Stimulated activated naive CD4-positive, alpha-beta T cell treated with Interleukin-2 at 50 U/mL for 16 hours (primary cell): Measurements from ENCODE around the gene ZNF471.
A peak's percentile ranks its signal among the peaks of the same experiment; 100 is the strongest.

ENCODE experiments used
- DNase-seq: peaks from one replicate; lab custom pipeline; 2025; lab: John Stamatoyannopoulos, UW

The ZNF471 gene

DNA sequence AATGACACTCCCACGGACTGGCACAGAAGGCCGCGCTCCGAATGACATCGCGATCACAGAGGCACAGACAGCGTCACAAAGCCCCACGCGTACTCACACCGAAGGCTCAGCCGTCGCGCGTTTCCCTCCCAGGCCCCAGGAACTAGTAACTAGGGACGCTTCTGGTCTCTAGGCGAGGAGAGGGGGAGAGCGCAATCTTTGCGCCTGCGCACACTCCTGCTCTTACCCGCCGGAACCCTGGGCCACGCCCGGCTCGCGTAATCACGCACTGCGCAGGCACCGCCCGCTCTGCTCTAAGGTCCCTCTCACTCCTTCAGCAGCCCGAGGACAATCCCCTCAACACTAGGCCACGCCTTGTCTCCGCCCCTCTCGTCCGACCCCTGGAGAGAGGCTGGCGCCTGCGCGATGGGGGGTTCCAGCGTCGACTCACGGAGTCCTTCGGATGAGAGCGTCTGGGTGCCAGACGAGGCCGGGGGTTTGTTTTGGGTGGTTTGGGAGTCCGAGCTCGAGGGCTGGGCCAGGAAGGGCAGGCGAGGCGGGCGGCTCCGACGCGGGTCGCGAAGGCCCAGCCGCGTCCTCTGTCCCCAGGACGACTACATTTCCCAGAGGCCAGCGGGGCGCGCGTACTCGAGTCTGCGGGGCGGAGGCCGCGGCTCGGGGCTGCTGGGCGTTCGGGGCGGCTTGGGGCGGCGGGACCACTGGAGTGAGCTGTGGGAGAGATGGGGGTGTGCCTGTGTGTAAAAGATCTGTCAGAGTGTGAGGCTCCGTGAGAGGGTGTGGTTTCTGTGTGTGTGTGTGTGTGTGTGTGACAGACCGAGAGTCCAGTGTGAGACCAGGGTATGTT lies at the start of gene ZNF471:
ZNF471 (plus strand) TSS at position 410 of the 844 bp plus-strand sequence. CDS start 3,717 bp downstream, outside the sequence.
- peak; percentile 76 for DNase-seq

DNA sequence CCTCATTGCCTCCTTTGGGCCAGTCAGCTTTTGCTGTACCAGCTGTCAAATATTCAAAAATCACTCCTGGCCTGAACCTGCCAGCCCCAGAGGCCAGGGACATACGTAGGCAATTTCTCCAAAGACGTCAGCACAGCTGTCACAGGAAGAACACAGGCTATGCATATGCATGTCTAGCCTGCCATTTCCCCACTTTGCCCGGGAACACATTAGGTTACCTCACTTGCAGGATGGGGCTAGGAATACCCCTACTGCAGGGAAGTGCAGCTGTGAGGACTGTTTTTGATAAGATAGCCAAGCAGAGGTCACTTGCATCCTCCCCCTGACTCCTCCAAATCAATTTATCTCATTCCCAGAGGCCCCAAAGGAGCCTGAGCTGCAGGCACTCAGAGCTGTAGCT lies 33.3 kb upstream of the ZNF471 start:
- no peak for DNase-seq

DNA sequence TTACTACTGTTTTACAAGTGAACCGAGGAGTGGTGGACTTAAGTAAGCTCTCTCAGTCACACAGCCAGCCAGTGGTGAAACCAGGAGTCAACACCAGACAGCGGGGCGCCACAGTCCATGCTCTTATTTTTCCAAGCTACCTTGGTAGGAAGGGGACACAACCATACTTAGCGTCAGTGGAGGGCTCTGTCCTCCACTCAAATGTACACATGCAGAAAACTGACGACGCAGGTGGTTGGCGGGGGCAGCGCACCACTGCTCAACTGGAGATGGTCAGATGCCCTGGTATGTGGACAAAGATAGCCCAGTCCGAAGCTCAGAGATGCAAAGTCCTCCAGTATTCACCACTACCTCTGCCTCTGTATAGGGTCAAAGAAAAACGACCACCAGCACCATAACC lies 31.6 kb upstream of the ZNF471 start:
- no peak for DNase-seq

DNA sequence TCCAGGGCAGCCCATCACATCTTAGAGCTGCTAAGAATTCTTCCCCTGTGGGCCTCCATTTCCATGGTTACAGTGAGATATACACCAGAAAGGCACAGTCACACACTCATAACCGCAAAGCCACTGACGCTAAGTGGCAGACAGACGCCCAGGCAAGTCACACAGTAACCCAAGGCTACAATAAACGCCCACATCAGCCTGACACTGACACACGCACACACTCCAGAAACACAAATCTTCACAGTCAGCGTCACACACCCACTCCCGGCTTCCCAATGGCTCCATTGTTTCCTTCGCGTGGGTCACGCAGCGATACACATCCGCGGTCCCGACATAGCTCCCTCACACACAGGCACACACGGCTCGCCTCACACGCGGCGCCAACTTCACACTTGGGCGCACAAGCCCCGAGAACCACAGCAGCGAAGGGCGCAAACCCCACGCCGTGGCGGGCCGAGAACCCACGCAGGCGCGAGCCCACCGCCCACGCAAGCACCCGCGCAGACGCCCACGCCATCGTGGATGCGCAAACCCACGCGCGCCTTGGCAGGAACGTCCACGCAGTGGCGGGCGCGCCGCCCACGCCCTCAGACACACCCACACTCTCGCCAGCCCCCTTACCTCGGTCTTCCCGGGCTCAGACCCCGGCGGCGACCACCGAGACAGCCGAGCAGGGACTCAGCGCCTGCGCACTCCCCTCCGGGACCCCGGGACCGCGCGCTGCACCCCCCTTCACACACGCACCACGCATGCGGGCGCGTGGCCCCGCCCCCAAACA lies 30.8 kb upstream of the ZNF471 start, which contains the start of gene ZNF667:
ZNF667 (minus strand) TSS at position 695 of the 778 bp plus-strand sequence. CDS start 14,975 bp downstream, outside the sequence.
- no peak for DNase-seq

DNA sequence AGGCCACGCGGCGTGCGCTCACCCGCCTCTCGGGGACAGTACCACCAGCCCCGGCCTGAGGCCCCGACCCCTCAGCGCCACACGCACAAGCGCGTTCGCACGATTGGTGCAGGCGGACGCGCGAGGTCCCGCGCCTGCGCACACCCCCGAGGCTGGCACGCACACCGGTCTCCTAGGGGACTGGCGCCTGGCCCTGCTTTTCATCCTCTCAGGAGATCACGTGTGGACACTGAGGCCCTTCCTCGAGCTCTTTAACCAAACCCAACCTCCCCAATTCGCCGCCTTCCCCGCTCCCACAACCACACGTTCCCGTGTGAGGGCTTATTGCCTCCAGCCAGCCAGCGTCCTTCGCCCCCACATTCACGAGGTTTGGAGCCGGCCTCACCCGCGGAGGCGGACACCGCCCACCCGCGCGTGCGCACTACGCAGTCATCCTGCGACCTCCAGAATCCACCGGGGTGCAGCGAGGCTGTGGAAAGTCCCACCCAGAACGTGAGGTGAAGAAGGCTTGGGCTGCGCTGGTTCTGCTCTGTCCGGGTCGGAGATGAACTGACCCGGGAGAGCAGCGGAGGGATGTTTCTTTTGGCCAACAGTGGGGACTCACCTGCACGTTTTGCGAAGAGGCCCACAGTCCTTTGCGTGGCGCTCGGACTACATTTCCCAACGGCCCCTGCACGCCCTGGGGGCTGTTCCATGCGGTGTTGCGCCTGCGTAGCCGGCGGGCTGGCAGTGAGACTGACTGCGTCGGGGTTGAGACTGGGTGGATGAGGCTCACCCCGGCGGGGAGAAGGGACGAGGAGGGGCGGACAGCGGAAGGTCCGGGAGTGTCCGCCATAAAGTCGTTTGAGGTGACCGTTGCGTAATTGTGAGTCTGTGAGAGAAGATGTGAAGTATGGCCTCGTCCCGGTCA lies 30.0 kb upstream of the ZNF471 start:
- no peak for DNase-seq

DNA sequence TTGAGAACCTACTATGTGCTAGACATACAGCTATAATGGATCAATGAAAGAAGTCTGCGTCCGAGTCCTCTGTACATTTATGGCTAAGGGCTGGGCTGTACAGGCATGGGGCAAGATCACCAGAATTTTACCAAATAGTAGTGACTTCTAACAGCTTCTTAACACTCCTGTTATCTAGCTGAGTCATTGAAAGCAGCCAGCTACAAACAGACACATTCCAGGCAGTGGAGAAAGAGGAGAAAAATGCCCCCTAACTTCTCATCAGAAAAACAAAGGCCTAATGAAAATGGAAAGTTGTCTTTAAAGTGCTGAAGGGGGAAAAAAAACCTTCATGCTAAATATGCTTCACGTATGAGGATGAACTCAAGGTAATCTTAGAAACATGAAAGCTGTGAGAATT lies 16.3 kb upstream of the ZNF471 start:
- no peak for DNase-seq

DNA sequence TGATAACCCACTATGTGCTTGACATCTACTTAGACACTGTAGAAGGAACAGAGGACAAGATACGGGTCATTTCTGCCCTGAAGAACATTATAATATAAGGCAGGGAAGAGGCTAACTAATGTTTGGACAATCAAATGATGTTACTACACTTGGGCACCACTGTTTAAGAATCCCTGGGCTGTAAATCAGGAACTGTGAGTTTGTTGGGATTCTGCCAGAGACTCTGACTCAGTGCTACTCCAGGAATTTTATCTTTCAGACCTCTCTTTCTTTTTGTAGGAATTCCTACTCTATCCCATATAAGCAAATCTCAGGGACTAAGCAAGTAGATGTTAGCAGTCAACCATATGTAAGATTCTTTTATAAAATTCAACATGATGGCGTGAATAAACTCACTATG lies 3.1 kb upstream of the ZNF471 start:
- DNase-seq = no peak

DNA sequence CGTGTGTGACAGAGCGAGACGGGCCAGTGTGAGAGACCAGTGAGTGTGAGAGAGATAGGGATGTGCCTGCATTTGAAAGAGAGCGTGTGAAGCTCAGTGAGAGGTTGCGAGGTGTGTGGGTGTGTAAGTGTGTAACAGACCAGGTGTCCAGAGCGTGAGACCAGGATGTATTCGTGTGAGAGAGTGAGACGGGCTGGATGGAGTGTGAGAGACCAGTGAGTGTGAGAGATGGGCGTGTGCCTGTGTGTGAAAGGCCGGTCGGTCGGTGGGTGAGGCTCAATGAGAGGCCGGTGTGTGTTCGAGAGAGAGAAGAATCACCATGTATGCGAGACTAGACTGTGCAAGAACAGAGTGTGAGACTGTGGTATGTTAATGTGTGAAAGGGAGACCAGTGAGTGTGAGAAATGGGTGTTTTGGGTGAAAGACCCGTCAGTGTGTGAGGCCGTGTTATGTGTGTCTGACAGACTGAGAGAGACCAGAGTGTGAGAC lies 679 bp downstream of the ZNF471 start:
- no peak for DNase-seq

DNA sequence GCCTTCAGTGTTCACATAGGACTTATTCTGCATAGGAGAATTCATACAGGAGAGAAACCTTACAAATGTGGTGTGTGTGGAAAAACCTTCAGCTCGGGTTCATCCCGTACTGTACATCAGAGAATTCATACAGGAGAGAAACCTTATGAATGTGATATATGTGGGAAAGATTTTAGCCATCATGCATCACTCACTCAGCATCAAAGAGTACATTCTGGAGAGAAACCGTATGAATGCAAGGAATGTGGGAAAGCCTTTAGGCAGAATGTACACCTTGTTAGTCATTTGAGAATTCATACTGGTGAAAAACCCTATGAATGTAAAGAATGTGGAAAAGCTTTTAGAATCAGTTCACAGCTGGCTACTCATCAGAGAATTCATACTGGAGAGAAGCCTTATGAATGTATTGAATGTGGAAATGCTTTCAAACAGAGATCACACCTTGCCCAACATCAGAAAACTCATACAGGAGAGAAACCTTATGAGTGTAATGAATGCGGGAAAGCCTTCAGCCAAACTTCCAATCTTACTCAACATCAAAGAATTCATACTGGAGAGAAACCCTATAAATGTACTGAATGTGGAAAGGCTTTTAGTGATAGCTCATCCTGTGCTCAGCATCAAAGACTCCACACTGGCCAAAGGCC lies 17.7 kb downstream of the ZNF471 start:
- no peak for DNase-seq

DNA sequence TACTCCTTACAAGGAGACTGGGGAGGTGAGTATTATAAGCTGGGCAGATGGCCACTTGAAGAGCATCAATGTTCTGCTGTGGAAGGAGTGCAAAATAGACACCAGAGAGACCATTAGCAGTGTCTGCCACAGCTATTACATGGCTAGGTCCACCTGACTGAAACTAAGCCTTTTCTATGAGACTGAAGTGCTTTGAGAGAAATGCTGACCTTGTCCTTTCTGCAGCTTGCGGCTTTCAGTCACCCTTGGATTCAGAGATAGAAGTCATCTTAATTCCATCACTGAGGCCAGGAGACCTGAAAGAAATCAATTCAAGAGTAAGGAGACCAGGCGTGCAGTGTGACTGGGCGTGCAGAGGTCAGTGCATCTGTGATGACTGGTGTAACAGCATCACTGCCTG lies 29.8 kb downstream of the ZNF471 start:
- DNase-seq = no peak

DNA sequence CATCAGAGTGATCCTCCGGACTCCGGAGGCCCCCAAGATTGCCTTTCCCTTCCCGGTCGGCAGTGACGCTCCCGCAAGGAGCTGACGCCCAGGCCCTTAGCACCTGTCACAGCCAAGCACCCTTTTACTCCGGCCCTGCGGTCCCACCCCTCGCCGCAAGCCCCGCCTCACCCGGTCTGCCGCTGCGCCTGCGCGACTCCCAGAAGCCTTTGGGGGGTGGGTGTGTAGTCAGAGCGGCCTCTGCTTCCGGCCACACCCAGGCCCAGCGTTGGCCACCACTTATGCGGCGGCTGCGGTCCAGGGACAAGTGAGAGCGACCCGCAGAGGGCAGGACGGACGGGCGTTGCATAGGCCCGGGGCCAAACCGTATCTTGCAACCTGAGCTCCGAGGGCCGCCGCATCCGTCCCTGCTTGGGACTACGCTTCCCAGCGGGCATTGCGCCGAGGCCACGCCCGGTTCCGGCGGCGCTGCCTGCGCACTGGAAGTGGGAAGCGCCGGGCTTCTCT lies 30.7 kb downstream of the ZNF471 start:
- DNase-seq = peak; percentile 86

DNA sequence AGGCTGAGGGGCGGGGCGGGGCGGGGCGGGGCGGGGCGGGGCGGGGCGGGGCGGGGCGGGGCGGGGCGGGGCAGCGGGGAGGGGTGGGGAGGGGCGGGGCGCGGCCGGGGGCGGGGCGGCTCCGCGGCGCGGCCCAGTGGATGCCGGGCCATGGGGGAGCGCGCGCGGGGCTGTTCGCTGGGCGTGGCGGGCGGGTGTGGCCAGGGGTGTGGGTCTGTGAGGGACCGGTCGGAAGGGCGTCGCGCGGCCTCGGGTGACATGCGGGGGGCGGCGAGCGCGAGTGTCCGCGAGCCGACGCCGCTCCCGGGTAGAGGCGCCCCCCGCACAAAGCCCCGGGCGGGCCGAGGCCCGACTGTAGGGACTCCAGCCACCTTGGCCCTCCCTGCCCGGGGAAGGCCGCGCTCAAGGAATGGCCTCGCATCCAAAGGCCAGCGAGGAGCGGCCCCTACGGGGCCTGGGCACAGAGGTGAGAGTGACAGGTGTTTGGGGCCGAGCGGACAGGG lies 31.2 kb downstream of the ZNF471 start, which contains the start of gene ZFP28:
ZFP28 (plus strand) TSS at position 188 of the 503 bp plus-strand sequence; CDS start at position 259, 71 bp downstream.
- DNase-seq = peak; percentile 84

DNA sequence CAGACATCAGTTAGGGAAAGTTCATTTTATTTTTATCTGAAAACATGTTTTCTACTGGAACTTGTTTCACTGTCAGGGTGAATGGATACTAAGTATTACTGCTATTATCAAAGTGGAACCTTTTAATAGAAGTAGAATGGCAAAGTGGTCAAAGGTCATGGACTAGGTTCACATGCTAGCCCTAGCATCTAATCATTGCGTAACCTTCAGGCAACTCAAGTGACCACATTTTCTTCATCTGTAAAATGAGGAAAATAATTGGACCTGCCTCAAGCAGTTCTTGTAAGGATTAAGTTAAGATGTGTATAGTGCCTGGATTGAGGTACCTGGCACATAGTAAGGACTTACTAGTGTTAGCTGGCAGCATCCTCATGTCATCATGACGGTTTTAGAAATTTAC lies 36.1 kb downstream of the ZNF471 start:
- no peak for DNase-seq

DNA sequence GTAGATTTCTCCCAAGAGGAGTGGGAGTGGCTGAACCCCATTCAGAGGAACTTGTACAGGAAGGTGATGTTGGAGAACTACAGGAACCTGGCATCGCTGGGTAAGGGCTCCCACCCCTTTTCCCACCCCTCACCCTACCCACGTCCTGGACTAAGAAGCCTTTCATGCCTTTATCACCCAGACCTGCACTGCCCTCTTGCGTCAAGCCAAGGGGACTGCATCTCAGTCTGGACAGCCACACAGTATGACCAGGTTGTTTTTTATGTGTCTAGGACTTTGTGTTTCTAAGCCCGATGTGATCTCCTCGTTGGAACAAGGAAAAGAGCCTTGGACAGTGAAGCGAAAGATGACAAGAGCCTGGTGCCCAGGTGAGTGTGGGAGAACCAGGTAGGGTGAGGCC lies 39.9 kb downstream of the ZNF471 start:
- DNase-seq = no peak

DNA sequence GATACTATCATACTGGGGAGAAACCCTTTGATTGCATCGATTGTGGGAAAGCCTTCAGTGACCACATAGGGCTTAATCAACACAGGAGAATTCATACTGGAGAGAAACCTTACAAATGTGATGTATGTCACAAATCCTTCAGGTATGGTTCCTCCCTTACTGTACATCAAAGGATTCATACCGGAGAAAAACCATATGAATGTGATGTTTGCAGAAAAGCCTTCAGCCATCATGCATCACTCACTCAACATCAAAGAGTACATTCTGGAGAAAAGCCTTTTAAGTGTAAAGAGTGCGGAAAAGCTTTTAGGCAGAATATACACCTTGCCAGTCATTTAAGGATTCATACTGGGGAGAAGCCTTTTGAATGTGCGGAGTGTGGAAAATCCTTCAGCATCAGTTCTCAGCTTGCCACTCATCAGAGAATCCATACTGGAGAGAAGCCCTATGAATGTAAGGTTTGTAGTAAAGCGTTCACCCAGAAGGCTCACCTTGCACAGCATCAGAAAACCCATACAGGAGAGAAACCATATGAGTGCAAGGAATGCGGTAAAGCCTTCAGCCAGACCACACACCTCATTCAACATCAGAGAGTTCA lies 46.7 kb downstream of the ZNF471 start:
- no peak for DNase-seq

DNA sequence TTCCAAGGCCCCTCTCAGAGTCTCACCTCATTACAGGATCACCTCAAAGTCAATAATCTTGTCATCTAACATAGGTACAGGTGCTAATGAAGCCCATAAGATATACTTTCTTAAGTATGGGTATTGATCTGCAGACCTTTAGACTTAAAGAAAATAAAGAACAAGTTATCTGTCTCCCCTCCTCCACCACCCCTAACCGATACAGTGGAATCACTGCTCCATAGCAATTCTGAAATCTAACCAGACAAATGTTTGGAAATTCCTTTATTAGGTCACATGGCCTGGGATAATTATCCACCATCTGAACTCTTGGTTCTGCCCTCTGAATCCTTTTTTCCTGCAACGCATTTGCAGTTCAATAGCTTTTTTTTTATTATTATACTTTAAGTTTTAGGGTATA lies 55.1 kb downstream of the ZNF471 start:
- DNase-seq = no peak

DNA sequence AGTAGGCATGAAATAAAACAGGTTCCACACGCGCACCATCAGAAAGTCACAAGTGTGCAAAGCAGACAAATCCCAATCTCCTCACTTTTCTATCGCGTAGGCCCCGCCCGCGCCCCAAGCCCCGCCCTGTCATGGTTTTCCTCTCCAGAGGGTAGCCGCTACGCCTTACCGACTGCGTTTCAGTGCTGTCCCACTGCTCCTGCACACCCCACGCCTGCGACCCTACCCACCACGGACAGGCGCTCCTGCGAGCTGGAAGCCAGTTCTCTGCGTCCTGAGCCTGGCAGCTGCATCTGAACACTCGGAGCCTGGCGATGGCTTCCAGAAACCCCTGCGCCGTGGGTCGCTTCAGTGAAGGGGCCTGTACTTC lies 59.2 kb downstream of the ZNF471 start:
- peak; percentile 23 for DNase-seq

DNA sequence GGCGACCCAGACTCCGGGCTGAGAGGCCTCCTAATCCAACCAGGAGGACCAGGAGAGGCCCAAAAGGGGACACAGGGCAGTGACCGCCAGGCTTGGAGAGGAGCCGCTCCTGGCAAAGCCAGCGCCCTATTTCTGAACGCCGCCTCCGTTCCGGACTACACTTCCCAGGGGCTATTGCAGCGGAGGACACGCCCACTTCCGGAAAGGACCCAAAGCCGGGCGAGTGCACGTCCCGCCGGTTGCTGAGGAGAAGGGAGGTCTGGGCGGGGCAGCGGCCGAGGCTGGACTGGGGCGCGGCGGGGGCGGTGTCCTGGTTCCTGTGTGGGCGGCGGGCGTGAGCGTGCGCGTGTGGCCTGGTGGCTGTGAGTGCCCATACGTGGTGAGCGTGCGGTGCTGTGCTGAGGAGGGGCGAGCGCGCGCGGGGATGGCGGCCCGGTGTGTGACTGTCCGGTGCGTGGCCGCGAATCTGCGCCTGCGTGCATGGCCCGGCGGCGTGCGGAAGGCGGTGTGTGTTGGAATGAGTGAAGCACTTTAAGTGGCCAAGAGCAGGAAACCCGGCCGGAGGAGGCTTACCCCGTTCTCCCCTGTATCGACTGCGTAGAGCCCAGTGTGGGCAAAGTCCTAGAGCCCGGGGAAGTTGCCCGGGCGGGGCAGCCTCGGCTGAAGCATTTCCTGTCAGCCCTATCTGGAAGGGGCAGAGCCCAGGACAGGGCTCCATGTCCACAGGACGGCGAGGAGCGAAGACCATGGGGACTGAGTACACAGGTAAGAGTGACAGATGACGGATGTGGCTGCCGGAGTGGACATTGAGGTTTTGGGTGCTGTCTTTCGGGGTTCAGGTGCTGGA lies 59.8 kb downstream of the ZNF471 start, which contains the start of gene ZNF470:
ZNF470 (plus strand) TSS at position 195 of the 847 bp plus-strand sequence. CDS start 2,844 bp downstream, outside the sequence.
- DNase-seq = peak; percentile 87

DNA sequence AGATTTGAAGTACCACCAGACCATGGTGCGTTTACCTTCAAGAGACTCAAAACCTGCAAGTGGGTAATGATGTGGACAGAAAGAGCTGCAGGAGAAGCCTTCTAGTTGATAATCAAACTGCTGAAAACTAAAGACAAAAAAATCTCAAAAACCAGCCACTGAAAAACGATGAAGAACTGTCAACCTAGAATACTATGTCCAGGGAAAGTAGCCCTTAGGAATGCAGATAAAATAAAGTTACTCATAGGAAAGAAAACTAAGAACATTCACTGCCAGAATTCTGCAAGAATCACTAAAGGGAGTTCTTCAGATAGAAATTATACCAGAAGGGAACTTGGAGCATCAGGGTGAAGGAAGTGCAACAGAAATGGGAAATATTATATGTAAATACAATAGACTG lies 64.9 kb downstream of the ZNF471 start:
- no peak for DNase-seq
